MM.1S (cell line): Measurements from ENCODE around the gene POC1B.
"Not testable (repeated sequence)": the region's sequence is repeated elsewhere in the genome, so short reads cannot be mapped to it uniquely, and the experiment has no call there.

Source experiments
- DNase-seq: peaks from one replicate; pipeline ENCODE4 v3.0.0-alpha.2; 2015
- H2AFZ ChIP-seq: fragments of 300-600 bp; sonication (generic); 2 replicates; pipeline ENCODE4 v1.6.0; 2016; ENCODE audit warnings: antibody characterized with exemption, low read length
- H3F3A ChIP-seq: fragments of 300-600 bp; sonication (generic); 2 replicates; pipeline ENCODE4 v1.6.1; 2016; ENCODE audit warnings: mild to moderate bottlenecking, antibody characterized with exemption, low read length, moderate library complexity, mixed read lengths; ENCODE audit not compliant: insufficient read depth
- H3K27ac ChIP-seq: fragments of 300-600 bp; sonication (generic); 2 replicates; pipeline ENCODE4 v1.5.1; 2016; ENCODE audit warnings: mild to moderate bottlenecking, low read length
- H3K27me3 ChIP-seq: fragments of 300-600 bp; sonication (generic); replicated peaks from 2 replicates; pipeline ENCODE4 v1.6.0; 2016; ENCODE audit warnings: low read length; ENCODE audit not compliant: insufficient read depth
- H3K36me3 ChIP-seq: fragments of 300-600 bp; sonication (generic); replicated peaks from 2 replicates; pipeline ENCODE4 v1.6.1; 2016; ENCODE audit warnings: mild to moderate bottlenecking, low read length, mixed read lengths; ENCODE audit not compliant: insufficient read depth
- H3K4me1 ChIP-seq: fragments of 300-600 bp; sonication (generic); 2 replicates; pipeline ENCODE4 v1.6.1; 2016; ENCODE audit warnings: low read length, mixed read lengths
- H3K4me2 ChIP-seq: fragments of 300-600 bp; sonication (generic); 2 replicates; pipeline ENCODE4 v1.6.0; 2016; ENCODE audit warnings: low read depth, low read length
- H3K4me3 ChIP-seq: fragments of 300-600 bp; sonication (generic); 2 replicates; pipeline ENCODE4 v1.5.1; 2016; ENCODE audit warnings: low read length, mixed read lengths
- H3K79me2 ChIP-seq: fragments of 300-600 bp; sonication (generic); 2 replicates; pipeline ENCODE4 v1.6.1; 2016; ENCODE audit warnings: mixed run types, low read length, mixed read lengths
- H3K9ac ChIP-seq: fragments of 300-600 bp; sonication (generic); 2 replicates; pipeline ENCODE4 v1.6.1; 2016; ENCODE audit warnings: low read length, mixed read lengths
- H3K9me2 ChIP-seq: fragments of 300-600 bp; sonication (generic); replicated peaks from 2 replicates; pipeline ENCODE4 v1.6.1; 2016; ENCODE audit warnings: mild to moderate bottlenecking, low read length, mixed read lengths; ENCODE audit not compliant: insufficient read depth
- H3K9me3 ChIP-seq: fragments of 300-600 bp; sonication (generic); replicated peaks from 2 replicates; pipeline ENCODE4 v1.6.1; 2016; ENCODE audit warnings: mild to moderate bottlenecking, low read length, mixed read lengths; ENCODE audit not compliant: insufficient read depth
- H4K20me1 ChIP-seq: fragments of 300-600 bp; sonication (generic); 2 replicates; pipeline ENCODE4 v1.6.1; 2016; ENCODE audit warnings: mild to moderate bottlenecking, low read length, moderate library complexity, mixed read lengths; ENCODE audit not compliant: insufficient read depth
- CTCF ChIP-seq: fragments of 300-600 bp; sonication (generic); IDR thresholded peaks from 2 replicates; pipeline ENCODE4 v1.5.1; 2016; ENCODE audit warnings: antibody characterized with exemption, low read length, mixed read lengths
- EZH2 ChIP-seq: fragments of 300-600 bp; sonication (generic); optimal IDR thresholded peaks from 2 replicates; pipeline ENCODE3; 2017; ENCODE audit warnings: low read depth, mild to moderate bottlenecking, antibody characterized with exemption, low read length, mixed read lengths
- EZH2phosphoT487 ChIP-seq: fragments of 300-600 bp; sonication (generic); IDR thresholded peaks from 2 replicates; pipeline ENCODE4 v1.6.1; 2018; ENCODE audit warnings: antibody characterized with exemption, low read length

POC1B gene

GRCh38 chr12:89461649-89462612 lies 63.9 kb downstream of the POC1B start:
- peak overlapping the region; percentile 15; the same call in 1 of the 2 replicates for H3K9ac ChIP-seq

GRCh38 chr12:89461190-89461589 lies 64.7 kb downstream of the POC1B start:
- Histone ChIP-seq H3K9ac (no peak overlapping the region; the same call in 1 of the 2 replicates), H3K27me3 (no peaks in the 10 kb centered on the region), H3K27ac (no peak overlapping the region; the same call in 1 of the 2 replicates), H3K4me1 (peaks cover 20% of the 10 kb centered on the region), H3K79me2 (peaks cover 10% of the 10 kb centered on the region), H3K36me3 (no peaks in the 10 kb centered on the region), H3K9me3 (no peaks in the 10 kb centered on the region), H2AFZ (no peak overlapping the region), H3K9me2 (no peaks in the 10 kb centered on the region), H4K20me1 (no peaks in the 10 kb centered on the region), H3K4me2 (peak overlapping the region; percentile 90; the same call in 1 of the 2 replicates), H3K4me3 (no peak overlapping the region), H3F3A (no peaks in the 10 kb centered on the region)
- no peak for DNase-seq
- TF ChIP-seq EZH2 (no peak), CTCF (no peak), EZH2phosphoT487 (no peak)

More at GRCh38 chr12:89461649-89462612, 63.9 kb downstream of the POC1B start:
- H4K20me1 ChIP-seq, result no peaks in the 10 kb centered on the region
- TF ChIP-seq CTCF (peak; percentile 54), EZH2phosphoT487 (no peak), EZH2 (no peak)
- peak overlapping the region; percentile 27; the same call in 1 of the 2 replicates for H3K4me3 ChIP-seq
- peak; percentile 88 for DNase-seq
- peak overlapping the region; percentile 50; the same call in 1 of the 2 replicates for H3K27ac ChIP-seq
- no peaks in the 10 kb centered on the region for H3K36me3 ChIP-seq
- H3K9me3 ChIP-seq, result no peaks in the 10 kb centered on the region
- peaks cover 10% of the 10 kb centered on the region for H3K79me2 ChIP-seq
- peaks cover 28% of the 10 kb centered on the region for H3K4me1 ChIP-seq
- H3K9me2 ChIP-seq, result no peaks in the 10 kb centered on the region
- H3K27me3 ChIP-seq, result no peaks in the 10 kb centered on the region
- peak overlapping the region; percentile 50; the same call in 1 of the 2 replicates for H2AFZ ChIP-seq
- H3F3A ChIP-seq, result no peaks in the 10 kb centered on the region
- H3K4me2 ChIP-seq, result peak overlapping the region; percentile 90

GRCh38 chr12:89459279-89459678 lies 66.6 kb downstream of the POC1B start:
- H3K4me1 ChIP-seq, result peaks cover 14% of the 10 kb centered on the region
- not testable (repeated sequence) for H3K27ac ChIP-seq, H2AFZ ChIP-seq, H3K4me3 ChIP-seq, H3K9me2 ChIP-seq, H3K36me3 ChIP-seq, H4K20me1 ChIP-seq, H3K9me3 ChIP-seq, DNase-seq, H3F3A ChIP-seq, H3K27me3 ChIP-seq, H3K9ac ChIP-seq, H3K4me2 ChIP-seq, H3K79me2 ChIP-seq
